Activated CD8-positive, alpha-beta memory T cell treated with anti-CD3 and anti-CD28 coated beads for 1 hour (primary cell): ENCODE measurements around the gene ITSN1.
"Not testable (repeated sequence)": the region's sequence is repeated elsewhere in the genome, so short reads cannot be mapped to it uniquely, and the experiment has no call there.

Experiments used
- DNase-seq, 2 donors: peaks; one replicate each; pipeline ENCODE4 v3.0.0-alpha.2; 2020; ENCODE audit warnings: low read depth in 1 of 2; ENCODE audit errors: extremely low read depth in 1 of 2

ITSN1 gene

DNA sequence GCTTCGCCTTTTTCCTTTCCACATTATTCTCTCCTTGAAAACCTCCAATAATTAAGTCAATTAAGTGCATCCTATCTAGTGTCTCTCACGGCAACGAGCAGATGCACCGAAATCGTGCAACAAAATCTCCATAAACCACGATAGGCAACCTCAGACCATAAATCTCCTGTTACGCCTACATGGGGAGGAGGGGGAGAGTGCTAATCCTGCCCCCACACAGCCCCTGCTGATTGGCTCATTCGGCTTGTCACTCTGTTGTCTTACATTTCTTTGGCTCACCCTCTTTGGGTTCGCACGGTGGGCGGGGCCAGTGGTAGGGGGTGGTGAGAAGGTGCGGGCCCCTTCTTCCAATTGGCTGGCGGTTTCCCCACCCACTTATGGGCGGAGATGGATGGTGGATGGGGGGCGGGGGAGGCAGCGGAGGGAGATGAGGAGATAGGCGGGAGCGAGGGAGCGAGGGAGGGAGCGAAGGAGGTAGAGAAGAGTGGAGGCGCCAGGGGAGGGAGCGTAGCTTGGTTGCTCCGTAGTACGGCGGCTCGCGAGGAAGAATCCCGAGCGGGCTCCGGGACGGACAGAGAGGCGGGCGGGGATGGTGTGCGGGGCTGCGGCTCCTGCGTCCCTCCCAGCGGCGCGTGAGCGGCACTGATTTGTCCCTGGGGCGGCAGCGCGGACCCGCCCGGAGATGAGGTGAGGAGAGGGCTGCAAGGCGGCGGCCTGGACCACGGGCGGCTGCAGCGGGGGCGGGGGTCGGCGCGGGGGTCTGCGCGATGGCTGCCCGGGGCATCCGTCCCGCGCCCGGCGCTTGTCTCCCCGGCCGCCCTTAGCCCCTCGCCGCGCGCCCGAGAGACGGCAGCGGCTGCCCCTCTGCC is at the start of gene ITSN1:
Gene ITSN1, plus strand, starts transcription at position 475 of the 869 bp plus-strand sequence. CDS start 76,328 bp downstream, outside the sequence.
- DNase-seq: peak; percentile 99 to 100

DNA sequence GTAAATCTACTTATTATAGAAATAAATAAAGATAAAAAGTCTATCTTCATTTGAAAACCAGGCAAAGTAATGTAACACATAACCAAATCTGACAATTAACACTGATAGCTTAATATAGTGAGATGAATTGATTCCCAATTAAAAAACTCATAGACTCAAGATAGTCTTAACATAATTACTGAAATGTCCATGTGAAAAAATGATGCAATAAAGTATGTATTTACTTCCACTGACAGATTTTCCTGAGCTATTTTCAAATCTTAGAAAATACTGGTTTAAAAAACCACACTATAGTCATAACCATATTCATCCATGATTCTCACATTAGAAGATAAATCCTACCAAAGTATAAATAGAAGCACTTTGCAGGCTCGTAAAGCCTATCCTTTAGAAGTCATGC is 44.2 kb upstream of the ITSN1 start:
- no peak for DNase-seq

DNA sequence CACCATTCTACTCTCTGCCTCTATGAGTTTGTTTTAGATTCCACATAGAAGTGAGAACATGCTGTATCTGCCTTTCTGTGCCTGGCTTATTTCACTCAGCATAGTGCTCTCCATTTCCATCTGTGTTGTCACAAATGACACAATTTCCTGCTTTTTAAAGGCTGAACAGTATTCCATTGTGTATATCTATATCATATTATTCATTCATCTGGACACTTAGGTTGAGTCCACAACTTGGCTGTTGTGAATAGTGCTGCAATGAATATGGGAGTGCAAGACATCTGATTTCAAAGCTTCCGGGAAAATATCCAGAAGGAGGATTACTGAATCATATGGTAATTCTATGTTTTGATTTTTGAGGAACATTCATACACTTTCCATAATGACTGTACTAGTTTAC is 33.7 kb upstream of the ITSN1 start:
- DNase-seq: no peak

DNA sequence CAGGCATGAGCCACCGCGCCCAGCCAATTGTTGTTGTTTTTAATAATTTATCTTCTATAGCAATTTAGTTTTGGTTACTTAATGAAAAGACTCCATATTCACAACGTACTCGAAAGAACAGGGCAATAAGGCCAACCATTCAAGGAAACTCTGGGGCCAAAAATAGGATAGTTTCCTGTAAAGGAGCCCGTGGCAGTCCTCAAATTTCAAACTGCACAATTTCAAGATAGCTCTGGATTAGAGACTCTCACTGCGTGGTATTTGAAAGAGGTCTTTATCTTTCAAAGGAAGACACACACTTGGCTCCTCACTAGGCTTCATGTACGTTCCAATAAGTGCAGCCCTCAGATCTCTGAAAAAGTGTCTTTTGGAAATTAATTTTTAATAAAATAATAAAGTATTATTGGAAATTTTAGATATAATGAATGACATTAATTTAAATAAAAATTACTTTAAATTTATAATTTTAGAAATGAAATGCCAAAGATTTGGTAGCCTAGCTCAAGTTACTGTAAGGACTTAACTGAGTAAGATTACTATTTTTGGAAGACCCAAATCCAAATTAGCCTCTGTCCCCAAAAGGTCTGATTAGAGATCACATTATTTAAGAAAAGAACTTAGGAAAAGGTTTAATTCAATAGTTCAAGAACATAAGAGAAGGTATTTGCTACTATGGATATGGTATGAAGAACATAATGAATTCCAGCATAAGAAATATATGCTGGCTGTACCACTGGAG is 31.1 kb upstream of the ITSN1 start:
- DNase-seq: no peak

- not testable (repeated sequence) for DNase-seq
These were observed 24.7 kb upstream of the ITSN1 start for GRCh38 chr21:33617565-33617964.

DNA sequence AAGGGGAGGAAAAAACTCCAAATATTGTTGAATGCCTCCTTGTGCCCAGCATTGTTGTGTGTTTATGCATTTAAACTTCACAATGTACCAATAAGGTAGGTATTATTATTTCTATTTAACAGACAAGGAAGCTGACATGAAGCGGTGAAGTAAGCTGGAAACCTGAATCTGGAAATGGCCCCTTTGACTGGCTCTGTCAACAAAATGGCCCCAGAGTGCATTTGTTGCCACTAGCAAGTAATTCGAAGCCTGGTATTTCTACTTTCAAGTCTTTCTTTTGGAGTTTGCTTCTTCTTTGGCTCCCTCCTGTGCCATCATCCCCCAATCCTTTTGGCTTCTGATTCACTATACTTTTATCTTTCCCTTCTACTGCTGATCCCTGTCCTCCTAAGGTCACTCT is 23.9 kb upstream of the ITSN1 start:
- DNase-seq: no peak

GRCh38 chr21:33619726-33620125 is 22.6 kb upstream of the ITSN1 start:
- no peak for DNase-seq

DNA sequence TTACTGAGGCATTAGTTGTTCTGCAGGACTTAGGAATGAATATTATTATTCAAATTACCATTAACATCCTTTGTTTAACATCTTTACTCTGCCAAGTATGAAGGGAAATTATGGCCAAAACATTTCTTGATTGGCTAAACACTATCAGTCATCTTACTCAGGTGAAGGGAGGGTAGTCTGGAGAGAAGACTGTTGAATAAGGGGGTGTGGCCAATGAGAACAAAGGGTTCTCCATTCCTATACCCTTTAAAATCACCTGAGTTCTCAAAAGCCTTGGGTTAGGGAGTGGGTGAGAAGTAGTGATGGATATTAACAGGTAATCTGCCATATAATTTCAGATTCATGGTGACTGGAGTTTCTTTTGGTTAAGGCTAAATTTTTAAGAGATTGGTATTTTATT is 20.0 kb upstream of the ITSN1 start:
- no peak for DNase-seq

GRCh38 chr21:33626151-33626550 is 16.1 kb upstream of the ITSN1 start:
- DNase-seq: not testable (repeated sequence)

DNA sequence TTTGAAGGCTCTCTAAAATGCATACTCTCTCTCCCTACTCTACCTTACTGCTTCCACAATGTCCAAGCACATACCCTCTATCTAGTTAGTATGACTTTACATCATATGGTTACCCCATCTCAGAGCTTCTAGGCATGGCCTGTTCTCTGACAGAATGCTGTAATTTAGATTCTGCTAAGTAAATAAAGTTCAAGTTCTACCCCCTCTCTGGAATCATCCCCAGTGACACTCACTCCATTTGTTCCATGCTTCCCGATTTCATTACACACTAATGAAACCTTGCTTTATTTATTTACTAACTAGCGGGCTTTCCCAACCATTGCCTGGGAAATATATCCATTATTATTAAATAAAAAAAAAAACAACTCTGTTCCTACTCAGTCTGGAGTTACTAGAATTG is 8.0 kb upstream of the ITSN1 start:
- DNase-seq: no peak

- DNase-seq: no peak
These were observed 1.5 kb upstream of the ITSN1 start for GRCh38 chr21:33640697-33641351.

DNA sequence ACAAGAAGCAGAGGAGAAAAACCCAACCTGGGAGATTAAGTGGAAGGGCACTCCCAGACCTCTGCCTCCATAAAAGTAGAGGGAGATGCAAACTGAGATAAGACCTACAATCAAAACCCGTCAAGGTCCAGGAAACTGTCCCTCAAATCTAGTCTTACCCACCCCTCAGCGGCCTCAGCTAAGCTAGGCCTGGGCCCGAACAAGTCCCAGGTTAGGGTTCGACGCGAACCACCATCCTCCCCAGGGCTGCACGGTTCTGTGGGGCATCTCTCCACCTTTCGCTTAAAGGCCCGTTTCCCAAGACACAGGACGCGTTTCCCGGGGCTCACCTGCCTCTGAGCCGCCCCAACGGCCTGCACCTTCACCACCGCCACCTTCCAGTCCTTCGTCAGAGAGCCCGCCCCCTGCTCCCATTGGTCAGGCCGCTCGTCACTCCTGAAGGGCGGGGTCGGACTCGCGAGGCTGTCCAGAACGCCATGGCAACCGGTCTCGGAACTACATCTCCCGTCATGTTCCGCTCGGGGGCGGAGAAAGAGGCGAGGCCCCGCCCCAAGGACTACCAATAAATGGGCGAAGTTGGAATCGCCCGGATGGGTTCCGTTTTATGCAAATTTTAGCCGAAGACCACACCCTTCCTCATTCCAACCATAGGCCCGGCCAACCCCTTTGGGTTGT is 812 bp upstream of the ITSN1 start, which contains the start of gene CRYZL1:
Gene CRYZL1, minus strand, starts transcription at position 390 of the 675 bp plus-strand sequence. CDS start 10,190 bp downstream, outside the sequence.
- DNase-seq: peak; percentile 99

DNA sequence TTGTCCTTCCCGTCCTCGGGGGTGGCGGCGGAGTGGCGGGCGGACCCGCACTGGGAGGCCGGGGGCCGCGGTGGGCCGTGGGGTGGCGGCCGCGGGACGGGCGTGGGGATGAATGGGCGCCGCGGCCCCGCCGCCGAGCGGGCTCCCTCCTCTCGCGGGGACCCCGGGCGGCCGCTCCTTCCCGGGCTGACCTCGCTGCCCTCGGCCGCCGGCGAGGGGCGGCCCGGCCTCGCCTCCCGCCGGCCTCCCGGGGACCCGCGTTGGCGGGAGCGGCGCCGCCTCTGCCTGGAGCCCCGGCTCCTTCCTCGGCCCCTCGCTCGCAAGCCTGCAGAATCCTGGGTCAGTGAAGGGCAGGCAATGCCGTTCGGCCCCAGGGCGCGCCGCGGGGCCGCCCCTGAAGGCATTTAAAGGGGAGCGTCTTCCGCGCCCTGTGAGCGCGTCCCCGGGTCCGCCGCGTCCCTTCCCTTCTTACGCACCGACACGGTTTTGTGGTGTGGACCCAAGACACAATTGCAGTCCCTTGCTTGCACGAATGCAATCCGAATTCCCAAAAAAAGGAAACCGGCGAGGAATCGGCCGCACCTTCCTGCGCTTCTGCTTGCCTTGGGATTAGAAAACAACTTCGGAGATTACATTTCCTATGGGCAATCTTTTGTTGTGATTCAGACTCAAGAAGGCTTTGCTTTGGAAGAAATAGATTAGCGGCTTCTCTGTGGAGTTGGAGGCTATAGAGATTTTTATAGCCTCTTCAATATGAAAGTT is 776 bp downstream of the ITSN1 start:
- DNase-seq: peak in 1 of 2 donors; percentile 7

- no peak for DNase-seq
These were observed 1.5 kb downstream of the ITSN1 start for GRCh38 chr21:33643658-33644311.

- DNase-seq: no peak
These were observed 2.2 kb downstream of the ITSN1 start for GRCh38 chr21:33644383-33645074.

GRCh38 chr21:33645730-33646129 is 3.4 kb downstream of the ITSN1 start:
- no peak for DNase-seq

GRCh38 chr21:33647587-33647986 is 5.3 kb downstream of the ITSN1 start:
- DNase-seq: no peak

DNA sequence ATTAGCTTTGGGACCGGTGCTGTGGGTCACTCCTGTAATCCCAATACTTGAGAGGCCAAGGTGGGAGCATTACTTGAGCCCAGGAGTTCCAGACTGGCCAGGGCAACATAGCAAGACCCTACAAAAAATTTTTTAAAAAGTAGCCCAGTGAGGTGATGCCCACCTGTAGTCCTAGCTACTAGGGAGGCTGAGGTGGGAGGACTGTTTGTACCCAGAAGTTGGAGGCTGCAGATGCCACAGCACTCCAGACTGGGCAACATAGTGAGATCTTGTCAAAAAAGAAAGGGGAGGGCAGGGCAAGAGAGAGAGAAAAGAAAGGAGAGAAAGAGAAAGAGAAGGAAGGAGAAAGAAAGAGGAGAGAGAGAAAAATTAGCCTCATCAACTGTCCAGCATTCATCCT is 6.3 kb downstream of the ITSN1 start:
- no peak for DNase-seq

DNA sequence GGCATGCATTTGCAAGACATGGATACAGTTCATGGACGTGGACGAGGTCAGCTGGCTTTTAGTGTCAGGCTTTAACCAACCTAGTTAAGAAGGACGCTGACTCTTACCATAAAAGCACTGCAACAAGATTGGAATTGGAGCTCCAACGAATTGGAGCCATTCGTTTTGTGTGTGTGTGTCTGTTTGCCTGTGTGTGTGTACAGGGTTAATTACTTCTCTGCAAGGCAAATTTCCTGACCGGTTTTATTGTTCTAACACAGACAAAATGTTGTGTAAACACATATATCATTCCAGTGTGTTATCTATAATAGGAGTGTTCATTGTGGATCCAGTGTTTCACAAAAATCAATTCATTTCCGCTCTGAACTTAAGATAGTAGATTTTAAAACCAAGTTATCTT is 7.9 kb downstream of the ITSN1 start:
- DNase-seq: no peak
